Measurements from ENCODE around the gene PNPLA5. TPM values are rescaled to one million over a fixed set of nuclear protein-coding genes. Genes with fewer than 3 reads are reported as not detected.

Gene PNPLA5
- polyA plus RNA-seq, 2 of the 4 experiments (the other 2 are of a cell fraction) = not detected

DNA sequence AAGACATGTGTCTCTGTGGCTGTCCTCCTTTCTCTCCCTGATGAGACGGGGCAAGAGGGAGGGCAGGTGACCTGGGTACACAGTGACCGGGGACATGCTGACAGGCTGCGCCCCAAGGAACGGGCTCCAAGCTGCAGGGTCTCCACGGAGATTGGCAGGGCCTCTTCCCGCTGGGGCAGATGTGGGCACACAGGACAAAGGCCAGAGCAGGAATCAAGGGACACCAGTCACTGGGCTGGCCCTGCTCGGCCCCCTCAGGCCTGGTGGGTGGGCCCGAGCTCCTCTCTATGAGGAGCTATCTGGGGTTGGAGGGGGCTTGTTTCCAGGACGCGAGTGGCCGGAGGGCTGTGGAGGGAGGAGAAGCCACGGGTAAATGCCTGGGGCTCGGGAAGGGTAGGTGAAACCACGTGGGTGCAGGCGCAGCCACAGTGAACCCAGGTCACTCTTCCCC lies 11.2 kb downstream of the PNPLA5 start:
- Histone ChIP-seq H3K9me3 (no peaks in the 10 kb centered on the region), H3K27ac (no peak overlapping the region), H3K4me1 (no peaks in the 10 kb centered on the region), H3K4me3 (no peak overlapping the region), H3K4me2 (no peak overlapping the region)
- WGBS (ENCODE audit: missing lambda C conversion rate) = 77% methylated on average over 5 of the region's 15 CpGs
- DNase-seq (ENCODE audit: low read depth in 1 of 2, low spot score in 1 of 2) (no peak), ATAC-seq (no peak), FAIRE-seq (no peak)
- ChIA-PET POLR2A (no interaction called here), CTCF (interaction anchor here (3.3 kb wide), 1 partner anchor 65 kb away, joined by 20 read pairs; no protein-coding TSS in a partner anchor)
- TF ChIP-seq RCOR1 (IDR thresholded peaks at IDR 0.05; ENCODE audit: low read depth, low read length) (no peak), FOXS1 (CRISPR knock-in tag; IDR thresholded peaks at IDR 0.05) (no peak), HOXB5 (CRISPR knock-in tag; IDR thresholded peaks at IDR 0.05) (no peak), JUN (IDR thresholded peaks at IDR 0.05) (no peak), MAFK (IDR thresholded peaks at IDR 0.05; ENCODE audit: partially characterized antibody) (no peak), RFX5 (IDR thresholded peaks at IDR 0.05) (no peak), KDM5A (IDR thresholded peaks at IDR 0.05) (no peak), CTCF (IDR thresholded peaks at IDR 0.05) (no peak)
- TF ChIP-seq, protein P1, sequence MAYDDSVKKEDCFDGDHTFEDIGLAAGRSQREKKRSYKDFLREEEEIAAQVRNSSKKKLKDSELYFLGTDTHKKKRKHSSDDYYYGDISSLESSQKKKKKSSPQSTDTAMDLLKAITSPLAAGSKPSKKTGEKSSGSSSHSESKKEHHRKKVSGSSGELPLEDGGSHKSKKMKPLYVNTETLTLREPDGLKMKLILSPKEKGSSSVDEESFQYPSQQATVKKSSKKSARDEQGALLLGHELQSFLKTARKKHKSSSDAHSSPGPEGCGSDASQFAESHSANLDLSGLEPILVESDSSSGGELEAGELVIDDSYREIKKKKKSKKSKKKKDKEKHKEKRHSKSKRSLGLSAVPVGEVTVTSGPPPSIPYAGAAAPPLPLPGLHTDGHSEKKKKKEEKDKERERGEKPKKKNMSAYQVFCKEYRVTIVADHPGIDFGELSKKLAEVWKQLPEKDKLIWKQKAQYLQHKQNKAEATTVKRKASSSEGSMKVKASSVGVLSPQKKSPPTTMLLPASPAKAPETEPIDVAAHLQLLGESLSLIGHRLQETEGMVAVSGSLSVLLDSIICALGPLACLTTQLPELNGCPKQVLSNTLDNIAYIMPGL (CRISPR knock-in tag; IDR thresholded peaks at IDR 0.05; ENCODE audit: borderline replicate concordance) = no peak

DNA sequence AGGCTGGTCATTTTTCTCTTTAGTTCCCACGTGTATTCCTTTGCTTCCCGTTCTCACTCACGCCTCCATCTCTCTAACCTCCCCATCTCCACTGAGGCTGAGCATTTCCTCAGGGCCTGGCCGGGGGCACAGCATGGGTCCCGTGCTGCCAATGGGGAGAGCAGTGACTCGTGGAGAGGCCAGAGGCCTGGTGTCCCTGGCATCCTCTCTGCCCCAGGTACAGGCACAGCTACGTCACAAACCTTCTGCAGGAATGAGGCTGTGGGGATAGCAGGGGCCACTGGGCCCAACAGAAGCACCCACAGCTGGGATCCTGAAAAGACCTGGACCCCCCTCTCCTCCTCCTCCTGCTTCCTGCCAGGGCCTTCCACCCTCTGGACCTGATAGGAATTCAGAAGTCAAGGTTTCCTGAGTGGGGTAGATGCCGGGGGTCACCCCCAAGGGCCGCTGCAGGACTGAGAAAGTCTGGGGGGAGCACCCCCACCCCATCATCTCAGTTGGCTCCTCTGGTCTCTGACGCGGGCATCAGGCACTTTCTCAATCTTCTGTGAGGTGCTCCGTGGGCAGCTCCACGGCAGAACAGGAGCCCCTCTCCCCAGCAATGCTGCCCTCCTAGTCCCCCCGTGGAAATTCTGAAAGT lies 11.8 kb downstream of the PNPLA5 start:
- ChIA-PET CTCF (no interaction called here), POLR2A (no interaction called here)
- H3K4me3 ChIP-seq = no peak overlapping the region
- H3K4me1 ChIP-seq = no peaks in the 10 kb centered on the region
- FAIRE-seq = no peak
- H3K4me2 ChIP-seq = no peak overlapping the region
- ATAC-seq = no peak
- DNase-seq (ENCODE audit: low read depth in 1 of 2, low spot score in 1 of 2) = no peak
- no peak overlapping the region for H3K27ac ChIP-seq
- TF ChIP-seq TP53 (CRISPR knock-in tag; IDR thresholded peaks at IDR 0.05) = no peak
- TF ChIP-seq KDM5A (IDR thresholded peaks at IDR 0.05) = no peak
- TF ChIP-seq ZSCAN20 (CRISPR knock-in tag; IDR thresholded peaks at IDR 0.05) = no peak
- no peak for TF ChIP-seq ZC3H11A (IDR thresholded peaks at IDR 0.05)
- TF ChIP-seq, protein P2, sequence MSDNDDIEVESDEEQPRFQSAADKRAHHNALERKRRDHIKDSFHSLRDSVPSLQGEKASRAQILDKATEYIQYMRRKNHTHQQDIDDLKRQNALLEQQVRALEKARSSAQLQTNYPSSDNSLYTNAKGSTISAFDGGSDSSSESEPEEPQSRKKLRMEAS (IDR thresholded peaks at IDR 0.05) = no peak
- no peak for TF ChIP-seq NFE2L2 (conservative IDR thresholded peaks at IDR 0.05; ENCODE audit: low read length)
- TF ChIP-seq TFCP2L1 (CRISPR knock-in tag; IDR thresholded peaks at IDR 0.05) = no peak
- TF ChIP-seq RCOR1 (IDR thresholded peaks at IDR 0.05; ENCODE audit: low read depth, low read length) = no peak
- no peak for TF ChIP-seq ELK1 (IDR thresholded peaks at IDR 0.05; ENCODE audit: low read depth, low read length)
- TF ChIP-seq EHF (CRISPR knock-in tag; IDR thresholded peaks at IDR 0.05) = no peak
- no peak for TF ChIP-seq CTCF (IDR thresholded peaks at IDR 0.05)
- TF ChIP-seq ESRRA (IDR thresholded peaks at IDR 0.05; ENCODE audit: borderline replicate concordance, low read length) = no peak
- TF ChIP-seq ZFP36 (IDR thresholded peaks at IDR 0.05; ENCODE audit: borderline replicate concordance, partially characterized antibody) = no peak
- no peak for TF ChIP-seq SREBF2 (IDR thresholded peaks at IDR 0.05)
- no peak for TF ChIP-seq FOXS1 (CRISPR knock-in tag; IDR thresholded peaks at IDR 0.05)
- TF ChIP-seq PHF8 (IDR thresholded peaks at IDR 0.05; ENCODE audit: borderline replicate concordance, low read depth) = no peak
- TF ChIP-seq RARB (CRISPR knock-in tag; IDR thresholded peaks at IDR 0.05) = no peak
- TF ChIP-seq, protein P3, sequence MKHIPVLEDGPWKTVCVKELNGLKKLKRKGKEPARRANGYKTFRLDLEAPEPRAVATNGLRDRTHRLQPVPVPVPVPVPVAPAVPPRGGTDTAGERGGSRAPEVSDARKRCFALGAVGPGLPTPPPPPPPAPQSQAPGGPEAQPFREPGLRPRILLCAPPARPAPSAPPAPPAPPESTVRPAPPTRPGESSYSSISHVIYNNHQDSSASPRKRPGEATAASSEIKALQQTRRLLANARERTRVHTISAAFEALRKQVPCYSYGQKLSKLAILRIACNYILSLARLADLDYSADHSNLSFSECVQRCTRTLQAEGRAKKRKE (CRISPR knock-in tag; IDR thresholded peaks at IDR 0.05; ENCODE audit: low read depth) = no peak
- no peak for TF ChIP-seq SMC3 (IDR thresholded peaks at IDR 0.05)
- no peaks in the 10 kb centered on the region for H3K9me3 ChIP-seq
- 62% methylated on average over 11 of the region's 14 CpGs for WGBS (ENCODE audit: missing lambda C conversion rate)

All from A549 (cell line).